Islet precursor cell (in vitro differentiated cells): ENCODE measurements around the gene HOXD8.

Experiments
- DNase-seq: peaks from one replicate; pipeline ENCODE4 v3.0.0-alpha.2; 2018

The HOXD8 gene

DNA sequence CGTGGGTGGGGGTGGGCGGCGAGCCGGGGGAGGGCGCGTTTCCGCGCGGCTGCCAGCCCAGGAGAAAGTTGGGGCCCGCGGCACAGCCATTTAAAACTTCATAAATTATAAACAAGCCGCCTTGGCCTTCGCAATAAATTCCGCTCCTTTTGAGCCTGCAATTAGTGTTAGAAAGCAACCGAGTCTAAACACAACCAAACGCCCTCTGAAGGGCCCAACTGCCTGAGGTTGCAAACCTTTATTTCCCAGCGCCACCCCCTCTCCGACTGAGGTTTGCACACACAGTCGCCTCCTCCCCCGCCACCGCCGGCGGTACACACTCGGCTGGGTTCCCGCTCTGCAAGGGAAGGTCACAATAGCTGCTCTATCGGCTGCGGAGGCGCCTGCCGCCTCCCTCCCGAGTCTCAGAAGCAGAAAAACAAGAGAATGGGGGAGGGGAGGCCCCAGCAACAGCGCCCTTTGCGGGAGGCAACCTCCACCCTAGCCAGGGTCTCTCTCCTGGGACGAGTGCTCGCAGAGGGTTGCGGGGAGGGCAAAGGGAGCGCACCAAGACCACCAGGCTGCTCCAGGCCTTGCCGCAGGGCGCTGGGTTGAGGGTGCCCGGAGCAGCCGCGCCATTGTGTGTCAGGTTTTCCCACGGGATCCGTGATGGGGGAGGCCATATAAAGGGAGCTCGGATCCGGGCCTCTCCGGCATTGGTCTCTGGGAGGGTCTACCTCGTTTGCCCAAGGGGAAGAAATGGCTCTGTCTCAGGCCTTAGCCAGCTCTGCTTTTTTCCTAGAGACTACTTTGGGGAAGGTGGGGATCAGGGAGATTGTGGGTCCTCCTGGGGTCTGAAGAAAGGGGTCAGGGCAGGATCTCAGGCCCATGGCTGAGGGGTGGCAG lies 45.6 kb downstream of the HOXD8 start:
- peak; percentile 81 for DNase-seq

DNA sequence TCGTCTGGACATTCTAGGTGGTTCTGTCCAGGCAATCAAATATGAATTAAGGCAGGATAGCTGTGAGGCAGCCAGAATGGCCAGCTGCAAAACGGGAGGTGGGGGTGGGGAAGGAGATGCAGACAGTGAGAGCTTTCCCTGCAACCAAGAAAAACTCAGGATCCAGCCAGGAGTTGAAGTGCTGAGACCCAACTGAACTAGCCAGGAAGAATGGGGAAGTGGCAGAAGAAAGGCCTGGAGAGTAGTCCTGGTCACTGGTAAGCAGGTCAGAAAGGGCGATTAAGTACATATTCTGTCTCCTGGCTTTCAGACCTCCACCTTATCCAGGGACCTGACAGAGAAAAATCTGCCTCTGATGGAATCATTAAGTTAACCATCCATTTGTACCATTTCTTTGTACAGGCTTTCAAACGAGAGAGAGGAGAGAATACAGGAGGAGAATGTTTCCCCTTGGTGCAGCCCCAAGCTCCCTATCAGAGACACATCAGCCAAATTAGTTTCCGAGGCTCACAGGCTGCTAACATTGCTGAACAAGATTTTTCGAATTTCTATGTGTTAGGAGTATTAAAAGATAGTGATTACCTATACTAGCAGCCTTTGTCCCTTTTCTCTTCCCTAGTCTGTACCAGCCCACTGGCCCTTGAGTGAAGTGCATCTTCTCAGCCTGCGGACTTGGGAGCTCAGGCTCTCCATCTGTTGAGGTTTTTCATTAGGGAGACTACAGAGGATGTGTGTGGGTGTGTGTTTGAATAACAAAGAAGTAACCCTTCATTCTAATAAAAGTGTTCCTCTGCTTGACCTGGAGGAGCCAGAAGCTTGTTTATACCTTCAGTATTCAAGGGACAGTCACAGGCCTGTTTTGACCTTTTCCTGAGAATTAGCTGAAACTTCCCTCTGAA lies 46.5 kb downstream of the HOXD8 start:
- peak; percentile 48 for DNase-seq

DNA sequence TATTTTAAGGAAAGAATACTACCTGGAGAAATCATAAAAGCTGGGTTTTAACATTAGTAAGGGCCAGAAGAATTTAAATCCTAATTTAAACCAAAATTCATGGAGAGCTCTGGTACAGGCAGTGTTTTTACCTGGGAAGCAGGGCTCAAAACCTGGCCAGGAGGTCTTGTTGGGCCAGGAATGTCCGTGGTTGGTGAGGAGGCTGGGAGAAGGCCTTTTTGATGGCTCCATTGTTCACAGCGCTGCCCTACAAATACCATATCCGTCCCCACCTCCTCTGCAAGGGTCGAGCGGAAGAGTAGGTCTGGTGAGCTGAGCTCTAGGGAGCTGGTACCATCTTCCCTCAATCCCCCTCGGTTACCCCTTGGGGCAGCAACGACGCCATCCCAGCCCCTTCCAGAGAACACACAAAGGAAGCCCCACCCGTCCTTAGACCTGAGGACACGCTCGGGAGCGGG lies 48.1 kb downstream of the HOXD8 start:
- DNase-seq, result peak; percentile 56

DNA sequence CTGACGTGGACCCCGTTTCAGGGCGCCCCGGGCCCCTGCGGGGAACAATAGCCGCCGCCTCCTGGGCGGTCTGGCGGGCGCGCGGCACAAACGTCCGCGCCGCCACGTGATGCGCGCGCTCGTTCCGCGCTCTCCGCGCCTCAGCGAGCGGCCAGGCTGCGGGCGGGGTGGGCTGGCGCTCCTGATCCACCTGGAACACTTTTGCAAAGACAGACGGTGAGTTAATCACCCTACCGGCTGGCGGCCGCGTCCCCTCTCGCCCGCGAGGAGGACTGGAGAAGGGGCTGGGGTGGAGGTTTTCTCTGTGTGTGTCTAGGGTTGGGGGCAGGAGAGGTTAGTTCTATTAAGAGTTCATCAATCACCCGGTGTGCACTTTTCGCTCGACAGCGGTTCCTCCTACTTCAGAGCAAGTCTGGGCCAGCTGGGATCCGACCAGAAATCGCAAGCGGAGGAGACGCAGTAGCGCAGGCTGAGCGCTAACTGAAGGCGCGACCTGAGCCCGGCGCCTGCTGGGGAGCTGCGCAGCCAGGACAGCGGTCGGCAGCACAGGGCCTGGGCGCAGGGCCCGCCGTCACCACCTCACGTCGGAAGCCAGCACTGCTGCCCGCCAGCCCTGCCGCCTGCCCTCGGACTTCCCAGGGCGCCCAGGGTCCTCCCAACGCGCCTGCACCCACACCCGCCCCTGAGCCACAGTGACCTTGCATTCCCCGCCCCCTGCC lies 48.7 kb downstream of the HOXD8 start:
- DNase-seq, result peak; percentile 81

DNA sequence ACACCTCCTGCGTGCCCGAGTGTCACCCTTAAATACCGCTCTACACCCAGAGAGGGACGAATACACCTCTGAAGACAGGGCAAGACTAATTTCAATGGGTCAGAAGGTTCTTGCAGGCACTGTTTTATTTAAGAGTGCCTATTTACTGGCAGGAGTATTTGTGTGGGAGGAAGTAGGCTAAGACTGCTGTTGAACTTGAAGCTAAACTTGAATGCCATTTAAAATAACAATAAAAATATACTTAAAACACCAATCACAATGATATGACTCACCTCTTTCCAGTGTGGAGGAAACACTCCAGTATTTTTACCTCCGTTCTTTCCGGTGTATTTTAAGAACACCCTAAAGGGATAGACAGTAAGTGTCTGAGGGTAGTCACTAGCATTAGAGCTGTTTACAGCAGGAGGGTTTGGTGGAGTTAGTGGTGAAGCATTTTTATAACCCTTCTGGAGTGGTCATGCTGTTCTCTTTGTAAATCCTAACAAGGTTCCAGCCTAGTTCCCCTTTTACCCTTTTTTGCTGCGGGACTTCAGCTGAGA lies 49.3 kb downstream of the HOXD8 start:
- DNase-seq, result peak; percentile 17

DNA sequence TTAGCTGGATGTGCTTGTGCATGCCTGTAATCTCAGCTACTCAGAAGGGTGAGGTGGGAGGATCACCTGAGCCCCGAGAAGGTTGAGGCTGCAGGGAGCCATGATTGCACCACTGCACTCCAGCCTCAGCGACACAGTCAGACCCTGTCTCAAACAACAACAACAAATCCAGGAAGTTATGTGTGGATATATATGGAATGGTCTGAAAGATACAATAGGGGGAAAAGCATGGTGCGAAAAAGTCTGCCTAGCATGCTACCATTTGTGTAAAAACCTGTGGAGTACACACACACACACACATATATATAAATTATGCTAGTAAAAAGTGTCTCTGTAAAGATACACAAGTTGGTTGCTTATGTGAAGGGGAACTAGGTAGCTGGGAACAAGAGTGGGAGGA lies 52.0 kb downstream of the HOXD8 start:
- DNase-seq, result peak; percentile 20
